Colonic mucosa (tissue), 4 donors: Measurements from ENCODE around the gene TRAIP. TPM values are rescaled to one million over a fixed set of nuclear protein-coding genes. Genes with fewer than 3 reads are reported as not detected.

Source experiments
- DNase-seq: peaks from one replicate; pipeline ENCODE4 v3.0.0-alpha.2; 2020
- H3K27ac ChIP-seq: fragments of 200-600 bp; one replicate; pipeline ENCODE4 v1.8.0; 2021
- H3K27me3 ChIP-seq: fragments of 200-600 bp; one replicate; pipeline ENCODE4 v1.8.0; 2021
- H3K36me3 ChIP-seq: fragments of 200-600 bp; one replicate; pipeline ENCODE4 v1.8.0; 2021
- H3K4me1 ChIP-seq: fragments of 200-600 bp; one replicate; pipeline ENCODE4 v1.8.0; 2021; ENCODE audit warnings: mild to moderate bottlenecking
- H3K4me3 ChIP-seq: fragments of 200-600 bp; one replicate; pipeline ENCODE4 v1.8.0; 2021
- H3K9ac ChIP-seq, 2 donors: one replicate each; pipeline ENCODE4 v1.7.0; 2013; ENCODE audit warnings: control low read depth in 2 of 2, low read depth in 2 of 2, low read length in 2 of 2
- H3K9me3 ChIP-seq: fragments of 200-600 bp; one replicate; pipeline ENCODE4 v1.8.0; 2021
- intact Hi-C: fragments of 100-400 bp; cut with DNase I; formaldehyde crosslinking; loops from one replicate; pipeline ENCODE4 v1.14.1; 2022
- total RNA-seq, 2 donors: library from RNA; stranded (reverse); fragmentation: NEBNext Ultra II Directional in 1 of 2; extraction: Animal tissue kit (Norgen Biotek cat#: 25700) in 1 of 2; gene quantifications; one replicate each; pipeline ENCODE4 v1.2.1, GENCODE V29; 2021
- TF ChIP-seq, protein P1 (sequence below): fragments of 200-600 bp; IDR thresholded peaks from one replicate; pipeline ENCODE4 v1.8.0; 2022; ENCODE audit warnings: antibody characterized with exemption, mild to moderate bottlenecking
- donor health status: healthy.
- donor health status: DM: no; HTN: no; CAD: no.
- donor health status: DM: no; HTN: no; CAD: no.

TRAIP gene
- total RNA-seq, 2 donors from 2014 or later, result 3.6 to 19.7 TPM

DNA sequence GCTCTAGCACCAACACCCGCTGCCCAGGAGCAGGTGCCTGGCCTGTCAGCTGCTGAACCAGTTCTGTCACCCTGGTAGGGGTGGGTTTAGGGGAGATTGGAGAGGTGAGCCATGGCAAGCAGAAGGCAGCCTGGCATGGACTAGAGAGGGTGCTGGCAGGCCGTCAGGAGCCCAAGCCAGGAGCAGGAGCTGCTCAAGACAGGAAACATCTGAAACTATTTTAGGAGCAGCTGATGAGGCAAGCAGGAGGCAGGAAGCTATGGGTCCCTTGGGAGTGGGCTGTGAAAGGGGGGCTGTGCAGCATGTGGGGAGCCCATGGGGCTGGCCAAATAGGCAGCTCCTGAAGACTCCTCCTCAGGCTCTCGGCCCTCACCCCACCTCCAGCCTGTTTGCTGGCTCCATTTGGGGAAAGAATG is 51.0 kb downstream of the TRAIP start:
- Histone ChIP-seq H3K4me1 (peaks cover 5% of the 10 kb centered on the region), H3K9me3 (no peaks in the 10 kb centered on the region), H3K27me3 (peaks cover 7% of the 10 kb centered on the region), H3K4me3 (no peak overlapping the region), H3K9ac (peak overlapping the region in 1 of 2 donors; percentile 12), H3K36me3 (no peaks in the 10 kb centered on the region), H3K27ac (peak overlapping the region; percentile 36)
- intact Hi-C loops, result no loop called here
- DNase-seq, result peak; percentile 32
- TF ChIP-seq, protein P1, sequence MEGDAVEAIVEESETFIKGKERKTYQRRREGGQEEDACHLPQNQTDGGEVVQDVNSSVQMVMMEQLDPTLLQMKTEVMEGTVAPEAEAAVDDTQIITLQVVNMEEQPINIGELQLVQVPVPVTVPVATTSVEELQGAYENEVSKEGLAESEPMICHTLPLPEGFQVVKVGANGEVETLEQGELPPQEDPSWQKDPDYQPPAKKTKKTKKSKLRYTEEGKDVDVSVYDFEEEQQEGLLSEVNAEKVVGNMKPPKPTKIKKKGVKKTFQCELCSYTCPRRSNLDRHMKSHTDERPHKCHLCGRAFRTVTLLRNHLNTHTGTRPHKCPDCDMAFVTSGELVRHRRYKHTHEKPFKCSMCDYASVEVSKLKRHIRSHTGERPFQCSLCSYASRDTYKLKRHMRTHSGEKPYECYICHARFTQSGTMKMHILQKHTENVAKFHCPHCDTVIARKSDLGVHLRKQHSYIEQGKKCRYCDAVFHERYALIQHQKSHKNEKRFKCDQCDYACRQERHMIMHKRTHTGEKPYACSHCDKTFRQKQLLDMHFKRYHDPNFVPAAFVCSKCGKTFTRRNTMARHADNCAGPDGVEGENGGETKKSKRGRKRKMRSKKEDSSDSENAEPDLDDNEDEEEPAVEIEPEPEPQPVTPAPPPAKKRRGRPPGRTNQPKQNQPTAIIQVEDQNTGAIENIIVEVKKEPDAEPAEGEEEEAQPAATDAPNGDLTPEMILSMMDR, result no peak

DNA sequence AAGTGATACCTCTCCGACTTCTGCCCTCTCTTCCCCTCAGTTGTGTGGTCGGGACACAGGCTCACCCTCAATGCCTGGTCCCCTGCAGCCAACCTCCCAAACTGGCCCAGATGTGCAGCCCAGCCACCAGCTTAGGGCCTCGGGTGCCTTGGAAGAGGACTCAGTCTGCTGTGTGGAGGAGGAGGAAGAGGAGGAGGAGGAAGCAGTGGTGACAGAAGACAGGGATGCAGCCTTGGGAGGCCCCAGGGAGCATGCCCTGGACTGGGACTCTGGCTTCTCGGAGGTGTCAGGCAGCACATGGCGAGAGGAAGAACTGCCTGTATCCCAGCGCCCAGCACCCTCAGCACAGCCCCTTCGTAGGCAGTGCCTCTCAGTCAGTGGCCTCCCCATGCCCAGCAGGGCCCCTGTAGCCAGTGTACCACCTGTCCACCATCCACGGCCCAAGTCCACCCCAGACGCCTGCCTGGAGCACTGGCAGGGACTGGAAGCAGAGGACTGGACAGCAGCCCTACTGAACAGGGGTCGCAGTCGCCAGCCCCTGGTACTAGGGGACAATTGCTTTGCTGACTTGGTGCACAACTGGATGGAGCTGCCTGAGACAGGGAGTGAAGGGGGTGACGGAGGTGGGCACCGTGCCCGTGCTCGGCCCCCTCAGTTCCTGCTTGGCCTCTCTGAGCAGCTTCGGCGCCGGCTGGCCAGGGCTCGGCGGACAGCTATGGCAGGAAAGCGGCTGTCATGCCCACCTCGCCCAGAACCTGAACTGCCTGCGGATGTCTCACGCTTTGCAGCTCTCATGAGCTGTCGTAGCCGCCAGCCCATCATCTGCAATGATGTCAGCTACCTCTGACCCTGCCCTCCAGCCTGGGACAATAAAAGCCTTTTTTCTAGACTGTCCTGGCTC is 52.0 kb downstream of the TRAIP start:
- Histone ChIP-seq H3K4me3 (peak overlapping the region; percentile 62), H3K36me3 (no peaks in the 10 kb centered on the region), H3K9me3 (no peaks in the 10 kb centered on the region), H3K4me1 (peaks cover 5% of the 10 kb centered on the region), H3K9ac (peak overlapping the region; percentile 63), H3K27me3 (peaks cover 7% of the 10 kb centered on the region), H3K27ac (peak overlapping the region; percentile 79)
- TF ChIP-seq, protein P1, result no peak
- intact Hi-C loops, result no loop called here
- no peak for DNase-seq

DNA sequence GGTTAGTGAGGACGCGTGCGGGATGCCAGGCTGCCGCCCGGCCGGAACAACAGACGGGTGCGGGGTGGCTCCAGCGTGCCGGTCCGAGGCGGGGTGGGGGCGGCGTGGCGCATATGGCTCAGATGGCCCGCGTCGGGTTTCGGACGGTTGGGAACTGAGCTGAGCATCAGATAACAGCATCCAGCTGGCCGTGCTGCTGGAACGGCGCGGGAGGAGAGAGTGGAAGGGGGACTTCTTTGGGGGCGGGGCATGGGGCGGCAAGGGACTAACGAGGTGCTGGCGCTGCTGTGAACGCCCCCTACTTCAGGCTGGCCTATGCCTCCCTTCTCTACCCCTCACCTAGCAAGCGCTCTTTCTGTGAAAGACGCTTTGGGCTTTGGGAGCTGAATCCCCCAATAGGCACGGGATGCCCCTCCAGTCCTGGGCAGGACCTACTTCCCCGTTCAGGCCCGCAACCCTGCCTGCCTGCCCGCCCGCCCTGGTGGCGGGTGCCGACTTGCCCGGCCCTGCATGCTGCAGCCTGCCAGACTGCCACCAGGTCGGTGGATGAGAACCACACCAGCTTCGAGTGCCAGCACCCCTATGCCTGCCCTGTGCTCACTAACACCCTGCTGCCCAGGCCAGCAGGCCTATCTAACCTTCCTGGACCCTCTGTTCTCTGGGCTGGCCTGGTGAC is 52.8 kb downstream of the TRAIP start:
- DNase-seq, result no peak
- Histone ChIP-seq H3K4me1 (peaks cover 5% of the 10 kb centered on the region), H3K36me3 (no peaks in the 10 kb centered on the region), H3K4me3 (peak overlapping the region; percentile 62), H3K27me3 (peaks cover 7% of the 10 kb centered on the region), H3K9ac (peak overlapping the region; percentile 63), H3K9me3 (no peaks in the 10 kb centered on the region), H3K27ac (peak overlapping the region; percentile 79)
- TF ChIP-seq, protein P1, result no peak
- intact Hi-C loops, result loop anchor here (2.0 kb wide), 2 partner anchors 37 to 103 kb away; no protein-coding TSS in a partner anchor

DNA sequence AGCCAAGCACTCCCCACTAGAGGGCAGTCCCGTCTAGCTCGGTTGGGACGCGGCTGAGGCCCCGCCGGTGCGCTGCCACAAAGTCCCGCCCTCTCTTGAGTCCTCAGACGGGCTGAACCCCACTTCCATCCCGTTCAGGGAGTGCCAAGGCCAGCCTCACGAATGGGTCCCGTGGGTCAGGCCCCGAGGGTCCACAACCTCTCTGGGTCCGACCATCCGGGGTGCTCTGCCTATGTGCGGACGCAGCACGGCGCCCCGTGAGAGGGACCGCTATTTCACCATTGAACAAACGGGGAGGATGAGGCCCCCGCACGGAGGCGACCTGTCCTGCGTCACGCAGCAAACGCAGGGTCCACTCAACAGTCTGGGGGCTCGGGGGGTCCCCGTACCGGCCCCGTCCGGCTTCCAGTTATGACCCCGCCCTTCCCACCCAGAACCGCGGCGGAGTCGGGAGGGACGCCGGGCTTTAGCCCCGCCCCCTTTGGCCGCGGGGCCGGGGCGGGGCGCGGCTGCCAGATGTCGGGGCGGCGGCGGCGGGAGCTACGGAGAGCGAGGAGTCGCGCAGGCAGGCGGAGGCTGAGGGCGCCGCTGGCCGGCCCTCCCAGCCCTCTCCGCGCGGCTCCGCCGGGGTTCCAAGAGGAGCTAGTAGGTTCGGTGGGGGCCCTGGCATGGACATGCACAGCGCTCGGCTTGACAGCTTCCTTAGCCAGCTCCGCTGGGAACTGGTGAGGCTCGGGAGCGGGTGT is 53.5 kb downstream of the TRAIP start, which contains the start of gene INKA1:
Gene INKA1, plus strand, starts transcription at position 543 of the 746 bp plus-strand sequence. Its CDS starts 132 bp downstream, at position 675.
- peaks cover 7% of the 10 kb centered on the region for H3K27me3 ChIP-seq
- intact Hi-C loops, result loop anchor here (2.0 kb wide), 2 partner anchors 38 to 104 kb away; no protein-coding TSS in a partner anchor
- H3K27ac ChIP-seq, result peak within 1 kb of the TSS; percentile 79
- H3K9ac ChIP-seq, result peak within 1 kb of the TSS; percentile 63
- H3K36me3 ChIP-seq, result no peaks in the 10 kb centered on the region
- no peaks in the 10 kb centered on the region for H3K9me3 ChIP-seq
- TF ChIP-seq, protein P1, result no peak
- peak within 1 kb of the TSS; percentile 62 for H3K4me3 ChIP-seq
- peaks cover 5% of the 10 kb centered on the region for H3K4me1 ChIP-seq
- DNase-seq, result peak; percentile 95

DNA sequence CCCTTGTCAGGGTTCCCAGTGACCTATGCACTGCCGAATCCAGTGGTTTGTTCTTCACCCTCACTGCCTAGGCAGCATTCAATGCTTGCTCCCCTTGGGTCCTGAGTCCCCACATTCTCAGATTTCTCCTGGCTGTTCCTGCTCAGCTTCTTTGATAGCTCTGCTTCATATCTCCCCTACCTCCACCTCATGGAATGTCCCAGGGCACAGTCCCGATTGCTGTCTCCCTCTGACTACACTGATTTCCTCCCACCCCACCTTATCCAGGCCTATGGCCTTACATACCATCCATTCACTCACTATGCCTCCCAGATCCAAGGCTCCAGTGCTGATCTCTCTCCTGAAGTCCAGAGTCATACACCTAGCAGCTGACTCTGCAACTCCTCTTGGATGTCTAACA is 55.2 kb downstream of the TRAIP start:
- intact Hi-C loops, result no loop called here
- TF ChIP-seq, protein P1, result no peak
- no peaks in the 10 kb centered on the region for H3K36me3 ChIP-seq

More for the DNA sequence above, 55.2 kb downstream of the TRAIP start:
- H3K4me3 ChIP-seq, result no peak overlapping the region
- H3K27ac ChIP-seq, result no peak overlapping the region
- H3K27me3 ChIP-seq, result peaks cover 7% of the 10 kb centered on the region
- no peaks in the 10 kb centered on the region for H3K9me3 ChIP-seq
- H3K9ac ChIP-seq, result no peak overlapping the region
- H3K4me1 ChIP-seq, result peaks cover 5% of the 10 kb centered on the region
- DNase-seq, result no peak
